COR-L47 (cell line): ENCODE measurements around the gene ST6GALNAC4.
"Not testable (repeated sequence)": the region's sequence is repeated elsewhere in the genome, so short reads cannot be mapped to it uniquely, and the experiment has no call there.

ENCODE experiments used
- DNase-seq: peaks from one replicate; lab custom pipeline; 2025; lab: John Stamatoyannopoulos, UW

Gene ST6GALNAC4

DNA sequence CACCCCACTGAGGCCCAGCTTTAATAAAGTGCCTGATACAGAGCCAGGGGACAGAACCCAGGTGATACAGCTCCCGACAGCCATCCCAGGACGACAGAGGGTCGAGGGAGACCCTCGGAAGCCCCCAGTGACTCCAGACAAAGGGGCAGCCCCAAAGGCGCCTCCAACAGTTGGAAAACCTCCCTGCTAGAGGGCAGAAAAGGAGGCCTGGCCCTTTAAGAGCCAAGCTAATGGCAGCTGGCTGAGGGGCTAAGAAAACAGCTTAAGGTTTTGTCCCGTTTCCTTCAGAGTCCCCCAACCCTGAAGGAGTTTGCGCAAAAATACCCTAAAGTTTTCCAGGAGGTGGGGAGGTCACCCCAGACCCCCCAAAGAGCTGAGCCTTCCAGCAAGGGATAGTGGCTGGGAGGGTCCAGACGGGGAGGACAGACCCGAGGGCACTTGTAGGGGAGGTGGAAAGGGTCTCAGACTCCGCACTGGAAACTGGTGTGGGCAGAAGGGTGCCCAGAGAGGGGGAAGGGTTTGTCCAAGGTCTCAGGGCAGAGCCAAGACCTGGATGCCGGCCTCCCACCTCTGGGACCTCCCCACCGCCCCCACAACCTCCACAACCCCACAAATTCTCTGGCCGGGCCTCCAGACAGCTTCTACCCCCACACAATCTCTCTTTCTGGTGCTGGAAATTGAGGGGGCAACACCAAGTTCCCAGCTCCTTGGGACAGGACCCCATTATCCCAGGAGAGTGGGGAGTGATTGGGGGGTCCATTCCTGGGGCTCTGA is 31.1 kb downstream of the ST6GALNAC4 start:
- no peak for DNase-seq

DNA sequence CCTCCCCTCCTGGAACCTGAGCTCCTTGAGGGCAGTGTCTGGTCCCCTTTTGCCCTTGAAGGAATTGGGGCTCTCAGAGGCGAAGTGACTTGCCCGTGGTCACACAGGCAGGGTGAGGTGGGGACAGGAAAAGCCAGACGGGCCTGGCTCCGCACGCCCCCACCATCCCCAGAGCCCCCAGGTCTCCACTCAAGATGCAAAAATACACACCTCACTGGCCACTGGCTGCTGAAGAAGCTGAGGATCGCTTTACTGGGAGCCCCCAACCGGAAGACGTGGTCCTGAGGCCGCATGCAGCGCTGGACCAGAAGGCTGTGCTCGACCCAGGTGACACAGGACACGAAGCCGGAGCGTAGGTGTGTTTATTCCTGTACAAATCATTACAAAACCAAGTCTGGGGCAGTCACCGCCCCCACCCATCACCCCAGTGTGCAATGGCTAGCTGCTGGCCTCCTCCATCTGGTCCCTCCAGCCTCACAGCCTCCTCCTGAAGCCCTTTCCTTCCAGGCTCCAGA is 31.8 kb downstream of the ST6GALNAC4 start:
- no peak for DNase-seq

DNA sequence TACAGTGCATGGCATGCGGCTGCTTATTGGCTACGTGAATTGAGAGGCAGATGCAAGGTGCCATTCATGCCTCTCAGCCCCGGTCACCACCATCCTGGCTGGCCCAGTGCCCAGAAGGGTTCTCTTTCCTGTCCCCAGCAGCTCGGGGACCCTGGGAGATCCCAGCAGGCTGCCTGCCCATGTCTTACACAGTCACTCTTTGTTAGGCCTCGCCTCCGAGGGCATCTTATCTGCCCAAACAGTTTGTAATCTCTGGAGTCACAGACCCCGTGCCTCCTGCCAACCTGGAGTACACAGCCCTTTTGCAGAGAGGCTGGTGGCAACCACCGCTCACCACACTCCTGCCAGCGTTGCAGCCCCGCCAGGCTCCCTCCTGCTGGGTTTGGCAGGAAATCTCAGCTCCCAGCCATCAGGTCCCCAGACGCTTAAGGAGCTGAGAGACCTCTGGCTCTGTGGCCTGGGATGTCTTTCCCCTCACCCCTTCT is 32.4 kb downstream of the ST6GALNAC4 start:
- peak; percentile 78 for DNase-seq

DNA sequence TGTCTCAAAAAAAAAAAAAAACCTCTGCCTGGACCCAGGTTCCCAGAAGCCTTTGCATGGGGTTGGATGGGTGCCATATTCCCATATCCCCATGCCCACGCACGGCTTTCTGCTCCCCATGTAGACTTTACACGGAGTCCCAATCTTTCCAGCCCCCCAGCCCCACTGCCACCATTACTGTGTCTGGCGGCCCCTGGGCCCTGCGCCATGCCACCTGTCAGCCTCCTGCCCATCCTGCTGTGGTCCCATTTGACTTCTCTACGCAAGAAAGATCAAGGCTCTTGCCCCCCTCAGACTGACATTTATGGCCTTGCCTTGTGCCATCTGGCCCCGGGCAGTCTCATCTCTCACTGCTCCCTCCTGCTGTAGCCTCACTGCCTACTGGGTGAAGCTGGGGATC is 32.9 kb downstream of the ST6GALNAC4 start:
- DNase-seq = no peak

DNA sequence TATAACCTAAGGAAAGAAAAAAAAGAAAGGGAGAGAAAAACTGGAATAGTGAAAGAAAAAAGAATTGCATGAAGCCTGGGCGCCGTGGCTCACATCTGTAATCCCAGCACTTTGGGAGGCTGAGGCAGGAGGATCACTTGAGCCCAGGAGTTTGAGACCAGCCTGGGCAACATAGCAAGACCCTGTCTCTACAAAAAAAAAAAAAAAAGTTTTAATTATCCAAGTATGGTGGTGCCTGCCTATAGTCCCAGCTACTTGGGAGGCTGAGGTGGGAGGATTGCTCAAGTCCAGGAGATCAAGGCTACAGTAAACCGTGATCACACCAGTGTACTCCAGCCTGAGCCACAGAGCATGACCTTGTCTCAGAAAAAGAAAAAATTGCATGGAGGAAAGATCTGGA is 35.1 kb downstream of the ST6GALNAC4 start:
- not testable (repeated sequence) for DNase-seq

DNA sequence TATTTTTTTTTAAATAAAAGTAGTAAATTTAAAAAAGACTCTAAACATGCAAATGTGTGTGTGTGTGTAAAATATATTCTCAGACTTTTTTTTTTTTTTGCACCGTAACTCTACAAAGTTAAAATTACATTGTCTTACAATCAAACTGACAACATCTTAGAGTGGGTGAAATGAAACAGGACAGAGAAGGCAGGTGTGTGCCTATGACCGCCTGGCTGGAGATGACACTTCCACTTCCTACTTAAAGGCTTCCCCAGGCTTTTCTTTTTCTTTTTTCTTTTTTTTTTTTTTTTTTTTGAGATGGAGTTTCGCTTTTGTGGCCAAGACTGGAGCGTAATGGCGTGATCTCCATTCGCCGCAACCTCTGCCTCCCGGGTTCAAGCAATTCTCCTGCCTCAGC is 36.7 kb downstream of the ST6GALNAC4 start:
- no peak for DNase-seq

DNA sequence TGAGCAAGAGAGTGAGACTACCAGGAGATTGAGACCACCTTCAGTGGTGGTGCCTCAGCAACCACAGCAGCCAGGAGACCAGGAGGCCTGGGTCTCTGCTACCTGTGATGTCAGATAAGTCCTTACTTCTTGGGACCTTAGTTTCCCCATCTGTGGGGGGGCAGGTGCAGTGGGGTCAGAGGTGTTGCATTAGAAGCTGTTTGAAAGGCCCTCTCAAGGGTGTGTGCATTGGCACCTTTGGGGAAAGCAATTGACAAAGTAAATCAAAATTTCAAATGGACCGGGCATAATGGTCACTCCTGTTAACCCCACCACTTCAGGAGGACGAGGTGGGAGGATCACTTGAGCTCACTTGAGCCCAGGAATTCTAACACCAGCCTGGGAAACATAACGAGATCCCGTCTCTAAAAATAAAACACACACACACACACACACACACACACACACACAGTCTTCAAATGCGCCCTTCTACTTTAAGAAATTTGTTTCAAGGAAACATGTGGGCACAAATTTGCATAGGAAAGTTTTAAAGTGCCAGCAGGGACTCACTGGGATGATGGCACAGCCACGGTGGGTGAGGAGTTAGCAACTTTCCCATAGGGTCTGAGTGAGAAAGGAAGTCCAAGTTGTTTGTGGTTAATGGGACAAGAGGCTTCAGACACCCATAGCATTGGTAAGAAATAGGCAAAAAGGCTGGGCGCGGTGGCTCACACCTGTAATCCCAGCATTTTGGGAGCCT is 38.0 kb downstream of the ST6GALNAC4 start:
- no peak for DNase-seq

DNA sequence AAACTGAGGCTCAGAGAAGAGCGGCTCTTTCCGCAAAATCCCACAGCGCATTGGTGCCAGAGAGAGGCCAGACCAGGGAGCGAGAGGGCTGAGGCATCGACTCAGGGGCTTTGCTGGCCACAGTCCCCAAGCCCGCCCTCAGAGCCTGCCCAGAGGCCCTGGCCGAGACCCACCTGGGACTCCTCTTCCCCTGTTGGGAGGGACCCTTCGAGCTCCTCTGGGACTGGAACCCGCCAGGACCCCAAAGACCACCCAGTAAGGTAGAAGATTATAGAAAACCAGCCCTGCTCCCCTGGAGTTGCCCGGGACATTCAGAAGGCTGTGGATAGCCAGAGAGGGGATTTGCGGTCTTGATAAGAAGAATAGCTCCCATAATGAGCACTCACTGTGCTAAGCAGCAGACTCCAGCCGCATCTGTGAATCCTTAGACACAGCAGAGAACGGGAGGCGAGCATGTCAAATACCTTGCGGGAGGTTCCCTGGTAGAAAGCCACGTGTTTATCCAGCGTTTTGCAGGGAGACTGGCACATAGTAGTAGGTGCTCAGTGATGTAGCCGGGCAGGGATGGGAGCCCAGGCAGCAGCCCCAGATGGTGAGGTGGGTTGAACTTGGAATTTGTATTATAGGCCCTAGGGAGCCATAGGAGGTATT is 38.7 kb downstream of the ST6GALNAC4 start:
- no peak for DNase-seq

DNA sequence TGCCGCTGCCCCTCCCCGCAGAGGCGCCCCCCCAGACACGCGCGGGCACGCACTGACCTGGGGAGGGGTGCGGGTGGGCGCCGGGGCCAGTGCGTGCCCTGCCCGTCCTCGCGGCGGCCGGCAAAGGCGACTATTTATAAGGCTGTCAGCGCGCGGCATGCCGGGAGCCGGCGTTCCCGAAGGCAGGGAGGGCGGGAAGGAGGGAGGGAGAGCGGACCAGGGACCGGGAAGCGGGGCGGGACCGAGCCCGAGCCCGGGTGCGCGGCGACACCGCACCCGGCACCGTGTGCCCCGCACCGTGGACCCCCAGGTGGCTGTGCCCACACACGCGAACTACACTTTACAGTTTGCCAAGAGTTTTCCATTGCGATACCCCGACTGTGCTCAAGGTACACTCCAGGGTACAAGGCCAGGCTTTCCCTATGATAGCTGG is 39.3 kb downstream of the ST6GALNAC4 start, which contains the start of gene AK1:
AK1 (minus strand) TSS at position 110 of the 433 bp plus-strand sequence. CDS start 3,058 bp downstream, outside the sequence.
- peak; percentile 58 for DNase-seq

DNA sequence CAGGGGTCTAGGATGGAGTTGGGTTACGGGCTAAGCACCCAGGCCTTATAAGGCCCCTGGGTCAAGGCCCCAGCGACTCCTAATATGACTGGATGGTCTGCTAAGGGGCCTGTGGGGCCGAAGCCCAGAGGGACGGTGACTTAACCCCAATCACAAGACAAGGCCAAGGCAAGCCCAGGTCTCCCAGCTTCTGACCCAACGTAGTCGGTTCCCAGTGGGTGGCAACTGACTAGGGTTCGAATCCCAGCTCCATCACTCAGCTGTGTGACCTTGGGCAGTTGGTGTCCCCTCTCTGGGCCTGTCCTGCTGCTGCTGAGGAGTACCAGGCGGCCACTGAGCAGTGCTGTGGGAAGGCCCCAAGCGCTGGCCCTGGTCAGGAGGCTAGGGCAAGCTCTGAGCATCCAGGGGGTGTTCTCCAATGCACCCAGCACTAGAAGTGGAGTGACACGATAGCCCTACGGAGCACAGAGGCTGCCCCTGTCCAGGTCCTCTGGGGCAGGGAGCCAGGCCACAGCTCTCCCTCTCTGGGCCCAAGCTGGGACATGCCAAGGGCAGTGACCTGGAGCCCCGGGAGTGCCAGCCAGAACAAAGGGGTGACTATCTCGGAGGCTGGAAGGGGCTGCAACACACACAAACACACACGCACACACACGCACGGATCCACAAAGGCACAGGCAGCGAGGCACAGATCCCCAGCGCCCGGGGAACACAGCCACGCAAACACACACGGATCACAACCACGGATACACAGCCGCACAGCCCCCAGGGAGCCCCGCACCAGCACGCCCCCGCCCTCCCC is 39.9 kb downstream of the ST6GALNAC4 start:
- DNase-seq = no peak

DNA sequence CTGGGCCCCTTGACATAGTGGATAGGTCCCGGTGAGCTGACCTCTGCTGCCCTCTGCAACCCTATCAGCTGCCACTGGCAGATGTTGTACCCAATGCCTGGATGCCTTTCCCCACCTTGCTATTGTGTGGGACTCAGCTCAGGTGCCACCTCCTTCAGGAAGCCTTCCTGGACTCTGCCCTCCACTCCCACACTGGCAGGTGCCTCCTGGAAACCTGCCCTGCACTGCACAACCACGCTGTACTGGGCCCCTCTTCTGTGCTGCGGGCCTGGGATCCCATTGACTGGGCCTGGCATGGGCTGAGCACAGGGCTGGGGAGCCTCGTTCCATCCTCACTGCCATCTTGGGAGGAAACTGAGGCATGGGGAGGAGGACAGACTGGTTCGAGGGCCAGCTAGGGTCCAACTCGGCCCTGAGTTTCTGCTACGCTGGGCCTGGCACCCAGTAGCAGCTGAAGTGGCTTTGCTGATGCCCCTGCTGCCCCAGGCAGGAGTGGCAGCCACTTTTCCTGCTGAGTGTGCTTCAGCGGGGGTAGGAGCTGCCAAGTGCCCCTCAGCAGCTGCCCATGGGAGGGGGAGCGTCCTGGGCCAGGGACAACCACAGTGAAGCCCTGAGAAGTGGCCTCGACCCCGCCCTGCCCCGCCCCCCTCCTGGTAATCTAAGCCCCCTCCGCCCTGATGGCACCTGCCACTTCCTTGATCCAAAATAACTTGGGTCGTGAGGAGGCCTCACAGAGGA is 40.6 kb downstream of the ST6GALNAC4 start:
- DNase-seq = no peak

DNA sequence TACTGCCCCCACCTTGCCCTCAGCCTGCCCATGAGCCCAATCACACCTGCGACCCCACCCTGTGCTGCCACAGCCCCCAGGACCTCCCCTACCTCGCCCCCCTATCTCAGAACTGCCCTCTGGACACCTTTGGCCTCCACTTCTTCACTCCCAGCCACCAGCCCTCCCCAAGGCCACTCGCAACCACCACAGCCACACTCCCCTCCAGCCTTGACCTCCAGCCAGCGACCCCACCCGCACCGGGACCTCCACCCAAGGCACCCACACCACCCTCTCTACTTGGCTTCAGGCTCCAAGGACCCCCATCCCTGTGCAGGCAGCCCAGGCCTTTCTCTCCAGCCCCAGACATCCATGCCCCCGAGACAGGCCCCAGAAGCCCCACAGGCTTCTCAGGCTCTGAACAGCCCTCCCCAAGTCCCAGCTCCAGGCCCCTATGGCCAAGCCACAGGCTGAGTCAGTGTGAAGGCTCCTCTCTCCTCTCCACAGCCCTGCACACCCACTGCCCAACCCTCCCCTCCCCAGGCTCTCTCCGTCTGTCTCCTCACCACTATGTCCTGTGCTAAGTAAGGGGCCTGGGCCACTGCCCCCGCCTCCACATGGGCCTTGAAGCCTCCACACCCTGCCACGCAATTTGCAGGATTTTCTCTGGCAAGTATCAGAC is 41.4 kb downstream of the ST6GALNAC4 start:
- no peak for DNase-seq

DNA sequence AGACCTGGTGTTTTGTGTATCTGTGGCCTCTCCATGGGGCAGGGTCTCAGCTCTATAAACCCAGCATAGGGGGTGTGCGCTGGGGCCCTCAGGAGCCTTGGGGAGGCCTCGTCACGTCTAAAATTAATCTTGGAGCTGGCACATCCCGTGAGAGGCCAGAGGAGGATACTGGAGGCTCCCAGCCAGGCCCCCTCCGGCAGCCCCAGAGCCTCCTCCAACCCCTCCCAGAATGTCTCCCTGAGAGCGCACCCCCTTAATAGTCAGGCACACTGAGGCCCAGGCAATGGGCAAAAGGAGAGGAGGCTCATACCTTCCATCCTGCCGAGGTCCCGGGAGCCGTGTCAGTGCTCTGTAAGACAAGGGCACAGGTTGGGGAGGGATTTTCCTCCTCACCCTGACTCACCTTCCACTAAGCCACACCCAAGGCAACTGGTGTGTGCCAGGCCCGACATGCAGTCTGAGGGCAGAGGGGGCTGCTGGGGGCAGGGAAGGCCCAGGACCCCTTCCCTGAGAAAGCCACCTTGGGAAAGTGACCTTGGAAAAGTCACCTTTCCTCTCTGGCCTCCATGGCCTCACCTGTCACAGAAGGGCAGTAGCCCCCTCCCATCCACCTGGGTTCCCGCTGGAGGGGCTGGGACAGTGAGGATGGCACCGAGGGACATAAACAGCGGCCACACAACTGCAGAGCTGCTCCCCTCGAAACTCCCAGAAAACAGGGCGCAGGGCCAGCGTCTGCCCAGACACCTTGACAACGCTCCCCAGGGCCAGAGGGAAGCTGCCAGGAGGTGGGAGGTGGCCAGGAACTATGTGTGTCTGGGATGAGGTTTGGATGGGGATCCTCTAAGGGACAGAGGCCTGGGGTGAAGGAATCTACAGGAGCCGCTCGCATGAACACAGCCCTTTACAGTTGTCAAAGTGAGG is 42.3 kb downstream of the ST6GALNAC4 start:
- DNase-seq = no peak

DNA sequence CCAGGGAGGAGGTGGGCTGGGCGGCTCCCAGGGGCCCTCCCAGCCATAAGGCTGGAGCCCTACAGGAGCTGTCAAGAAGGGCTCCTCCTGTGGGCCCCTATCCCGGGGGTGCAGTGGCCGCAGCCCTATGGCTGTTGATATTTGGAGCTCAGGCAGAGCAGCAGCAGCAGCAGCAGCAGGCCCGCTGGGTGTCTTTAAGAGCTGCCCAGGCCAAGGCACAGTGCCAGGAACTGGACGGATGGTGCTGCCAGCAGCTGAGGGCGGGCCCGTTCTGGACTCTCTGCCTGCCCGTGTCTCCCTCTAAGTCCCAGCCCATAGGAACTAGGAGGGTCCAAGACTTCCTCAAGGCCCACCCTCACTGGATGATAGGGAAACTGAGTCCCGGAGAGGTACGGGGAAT is 43.0 kb downstream of the ST6GALNAC4 start:
- no peak for DNase-seq

DNA sequence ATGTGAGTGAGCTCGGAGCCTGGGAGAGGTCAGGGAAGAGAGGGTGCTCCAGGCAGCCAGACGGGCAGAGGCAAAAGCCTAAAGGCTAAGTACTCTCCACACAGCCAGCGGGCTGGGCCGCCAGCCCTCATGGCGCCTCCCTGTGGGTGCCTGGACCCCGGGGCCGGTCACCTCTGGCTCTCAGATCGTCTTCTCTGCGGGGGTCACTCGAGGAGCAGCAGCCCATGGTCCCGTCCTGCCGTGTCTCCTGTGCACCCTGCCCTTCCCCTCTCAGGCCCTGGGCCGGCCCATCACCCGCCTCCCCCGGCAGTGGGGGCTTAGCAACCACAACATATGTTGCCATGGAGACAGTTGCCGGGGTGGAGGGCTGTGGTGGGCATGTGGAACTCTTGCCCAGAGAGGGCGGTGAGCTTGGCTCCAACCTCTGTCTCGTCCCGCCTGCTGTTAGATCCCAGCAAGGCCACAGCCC is 43.6 kb downstream of the ST6GALNAC4 start:
- DNase-seq = no peak

DNA sequence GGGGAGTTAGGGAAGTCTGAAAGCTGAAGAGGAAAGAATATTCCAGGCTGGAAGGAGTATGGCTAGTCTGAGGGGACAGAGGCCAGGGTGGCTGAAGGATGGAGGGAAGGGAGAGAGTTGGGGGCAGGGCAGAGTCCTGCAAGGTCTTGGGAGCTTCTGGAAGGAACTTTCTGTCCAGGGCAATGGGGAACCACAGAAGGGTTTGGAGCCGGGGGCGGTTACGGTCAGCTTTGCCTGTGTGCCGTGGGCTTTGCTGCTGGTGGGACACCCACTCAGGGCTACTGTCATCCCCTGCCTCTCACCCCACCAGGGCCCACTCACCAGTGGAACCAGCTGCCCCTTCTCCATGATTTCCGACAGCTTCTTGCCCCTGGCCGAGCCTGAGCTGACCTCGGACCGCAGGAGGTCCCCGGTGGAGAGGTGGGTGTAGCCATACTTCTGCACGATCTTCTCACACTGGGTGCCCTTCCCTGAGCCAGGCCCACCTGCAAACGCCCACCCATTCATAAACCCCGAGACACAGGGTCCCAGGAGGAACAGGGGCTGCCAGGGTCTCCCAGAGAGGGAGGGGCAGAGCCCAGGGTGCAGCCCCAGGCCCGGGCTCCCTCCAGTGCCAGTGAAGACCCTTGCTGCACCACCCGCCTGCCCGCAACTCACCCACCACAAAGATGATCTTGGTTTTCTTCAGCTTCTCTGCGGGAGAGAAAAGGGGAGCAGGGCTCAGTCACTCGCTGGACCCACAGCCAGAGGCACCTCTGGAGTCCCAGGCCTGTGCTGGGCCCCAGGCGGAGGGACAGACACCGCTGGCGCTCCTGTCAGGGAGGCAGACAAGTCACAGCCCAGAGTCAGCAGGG is 44.2 kb downstream of the ST6GALNAC4 start:
- DNase-seq = no peak

DNA sequence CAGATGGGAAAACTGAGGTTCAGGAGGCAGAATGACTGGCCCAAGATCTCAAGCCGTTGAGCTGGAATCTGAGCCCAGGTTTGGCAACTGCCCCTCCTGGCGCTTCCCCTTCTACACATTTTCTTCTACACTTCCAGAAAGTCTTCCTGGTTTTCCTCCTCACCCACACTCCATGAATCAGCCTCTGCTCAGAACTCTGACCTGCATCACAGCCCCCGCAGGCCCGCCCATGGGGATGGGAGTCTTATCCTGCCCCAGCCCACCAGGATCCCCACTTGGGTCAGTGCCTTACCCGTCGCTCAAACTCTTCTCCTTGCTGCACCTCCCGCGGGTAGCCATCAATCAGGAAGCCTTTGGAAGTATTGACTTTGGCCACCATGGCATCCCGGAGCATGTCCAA is 45.3 kb downstream of the ST6GALNAC4 start:
- no peak for DNase-seq

DNA sequence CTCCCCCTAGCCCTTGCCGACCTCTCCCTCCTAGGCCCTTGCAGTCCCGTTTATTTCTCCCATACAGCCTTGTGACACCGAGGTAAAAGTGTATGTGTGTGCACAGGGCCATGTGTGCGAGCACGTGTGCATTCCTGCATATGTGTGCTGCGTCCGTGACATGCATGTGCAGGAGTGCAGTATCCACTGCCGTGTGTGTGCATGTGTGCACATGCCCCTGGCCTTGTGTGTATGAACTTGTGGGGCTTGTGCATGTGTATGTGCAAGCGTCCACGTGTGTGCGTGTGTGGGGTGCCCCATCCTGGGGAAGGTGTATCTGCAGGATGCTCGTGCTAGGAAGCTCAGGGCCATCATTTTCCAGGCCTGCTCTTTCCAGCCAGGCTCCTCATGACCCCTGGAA is 46.0 kb downstream of the ST6GALNAC4 start:
- DNase-seq = no peak
